NT2/D1 (cell line): ENCODE results near the gene ST6GALNAC3.

Source experiments
- DNase-seq: peaks from one replicate; pipeline ENCODE4 v3.0.0-alpha.2; 2011; ENCODE audit warnings: low read depth, low spot score
- H3K27me3 ChIP-seq: 2 replicates; pipeline ENCODE4 v1.6.0; 2011; ENCODE audit warnings: mild to moderate bottlenecking; ENCODE audit not compliant: insufficient read length, insufficient read depth
- H3K36me3 ChIP-seq: 2 replicates; pipeline ENCODE4 v1.6.1; 2011; ENCODE audit warnings: mild to moderate bottlenecking, low read length, mixed read lengths; ENCODE audit not compliant: insufficient read depth, insufficient read length
- H3K4me1 ChIP-seq: 2 replicates; pipeline ENCODE4 v1.5.1; 2011; ENCODE audit not compliant: insufficient read depth, insufficient read length
- H3K4me3 ChIP-seq: 2 replicates; pipeline ENCODE4 v1.5.1; 2011; ENCODE audit warnings: low read depth; ENCODE audit not compliant: insufficient read length
- H3K9ac ChIP-seq: 2 replicates; pipeline ENCODE4 v1.6.0; 2011; ENCODE audit warnings: low read depth; ENCODE audit not compliant: insufficient read length
- H3K9me3 ChIP-seq: 2 replicates; pipeline ENCODE4 v1.5.1; 2011; ENCODE audit warnings: mild to moderate bottlenecking, low read length; ENCODE audit not compliant: insufficient read depth
- SUZ12 ChIP-seq: IDR thresholded peaks from 2 replicates; pipeline ENCODE4 v1.6.1; 2011; ENCODE audit not compliant: insufficient read length, insufficient read depth; ENCODE audit errors: extremely low read depth
- YY1 ChIP-seq: IDR thresholded peaks from 2 replicates; pipeline ENCODE4 v1.6.1; 2011; ENCODE audit not compliant: insufficient read length, insufficient read depth
- ZNF274 ChIP-seq: IDR thresholded peaks from 2 replicates; pipeline ENCODE4 v1.6.1; 2011; ENCODE audit warnings: mild to moderate bottlenecking, low read depth, low read length

The ST6GALNAC3 gene

GRCh38 chr1:76290271-76290670 is 215.7 kb downstream of the ST6GALNAC3 start:
- no peaks in the 10 kb centered on the region for H3K27me3 ChIP-seq
- H3K36me3 ChIP-seq, result no peaks in the 10 kb centered on the region
- H3K9me3 ChIP-seq, result no peaks in the 10 kb centered on the region
- TF ChIP-seq ZNF274 (no peak), SUZ12 (no peak), YY1 (no peak)
- no peak overlapping the region for H3K9ac ChIP-seq
- H3K4me3 ChIP-seq, result no peak overlapping the region
- DNase-seq, result no peak
- H3K4me1 ChIP-seq, result no peaks in the 10 kb centered on the region

- Histone ChIP-seq H3K9me3 (no peaks in the 10 kb centered on the region), H3K4me3 (no peak overlapping the region), H3K36me3 (no peaks in the 10 kb centered on the region), H3K27me3 (no peaks in the 10 kb centered on the region), H3K4me1 (no peaks in the 10 kb centered on the region), H3K9ac (no peak overlapping the region)
- DNase-seq, result no peak
- TF ChIP-seq YY1 (no peak), ZNF274 (no peak), SUZ12 (no peak)
Observed at GRCh38 chr1:76291191-76291590, 216.6 kb downstream of the ST6GALNAC3 start.

GRCh38 chr1:76291737-76292136 is 217.2 kb downstream of the ST6GALNAC3 start:
- no peaks in the 10 kb centered on the region for H3K36me3 ChIP-seq
- no peak overlapping the region for H3K9ac ChIP-seq
- TF ChIP-seq YY1 (no peak), ZNF274 (no peak), SUZ12 (no peak)
- no peak overlapping the region for H3K4me3 ChIP-seq
- no peak for DNase-seq
- no peaks in the 10 kb centered on the region for H3K9me3 ChIP-seq
- no peaks in the 10 kb centered on the region for H3K27me3 ChIP-seq
- no peaks in the 10 kb centered on the region for H3K4me1 ChIP-seq

GRCh38 chr1:76292418-76293184 is 218.1 kb downstream of the ST6GALNAC3 start:
- H3K36me3 ChIP-seq, result no peaks in the 10 kb centered on the region
- H3K9me3 ChIP-seq, result no peaks in the 10 kb centered on the region
- TF ChIP-seq YY1 (no peak), SUZ12 (no peak)
- no peaks in the 10 kb centered on the region for H3K27me3 ChIP-seq
- H3K4me1 ChIP-seq, result no peaks in the 10 kb centered on the region
- no peak for DNase-seq
- H3K4me3 ChIP-seq, result no peak overlapping the region
- H3K9ac ChIP-seq, result no peak overlapping the region

GRCh38 chr1:76293831-76294230 is 219.3 kb downstream of the ST6GALNAC3 start:
- Histone ChIP-seq H3K4me1 (no peaks in the 10 kb centered on the region), H3K9me3 (no peaks in the 10 kb centered on the region)
- TF ChIP-seq YY1, result no peak
- TF ChIP-seq ZNF274, result no peak
- TF ChIP-seq SUZ12, result no peak

GRCh38 chr1:76294482-76295194 is 220.1 kb downstream of the ST6GALNAC3 start:
- DNase-seq, result no peak
- H3K27me3 ChIP-seq, result no peaks in the 10 kb centered on the region
- H3K9ac ChIP-seq, result no peak overlapping the region
- H3K4me3 ChIP-seq, result no peak overlapping the region
- TF ChIP-seq SUZ12 (no peak), YY1 (no peak), ZNF274 (no peak)
- no peaks in the 10 kb centered on the region for H3K4me1 ChIP-seq
- H3K9me3 ChIP-seq, result no peaks in the 10 kb centered on the region
- H3K36me3 ChIP-seq, result no peaks in the 10 kb centered on the region

More at GRCh38 chr1:76293831-76294230, 219.3 kb downstream of the ST6GALNAC3 start:
- H3K9ac ChIP-seq, result no peak overlapping the region
- DNase-seq, result no peak
- H3K27me3 ChIP-seq, result no peaks in the 10 kb centered on the region
- no peaks in the 10 kb centered on the region for H3K36me3 ChIP-seq
- H3K4me3 ChIP-seq, result no peak overlapping the region

- Histone ChIP-seq H3K36me3 (no peaks in the 10 kb centered on the region), H3K27me3 (no peaks in the 10 kb centered on the region), H3K4me3 (no peak overlapping the region), H3K9me3 (peaks cover 9% of the 10 kb centered on the region; the same call in 1 of the 2 replicates), H3K4me1 (no peaks in the 10 kb centered on the region), H3K9ac (no peak overlapping the region)
- TF ChIP-seq ZNF274 (no peak), YY1 (no peak), SUZ12 (no peak)
- DNase-seq, result no peak
Observed at GRCh38 chr1:76298399-76298798, 223.9 kb downstream of the ST6GALNAC3 start.
